ENCODE measurements around the gene PIK3AP1.

DNA sequence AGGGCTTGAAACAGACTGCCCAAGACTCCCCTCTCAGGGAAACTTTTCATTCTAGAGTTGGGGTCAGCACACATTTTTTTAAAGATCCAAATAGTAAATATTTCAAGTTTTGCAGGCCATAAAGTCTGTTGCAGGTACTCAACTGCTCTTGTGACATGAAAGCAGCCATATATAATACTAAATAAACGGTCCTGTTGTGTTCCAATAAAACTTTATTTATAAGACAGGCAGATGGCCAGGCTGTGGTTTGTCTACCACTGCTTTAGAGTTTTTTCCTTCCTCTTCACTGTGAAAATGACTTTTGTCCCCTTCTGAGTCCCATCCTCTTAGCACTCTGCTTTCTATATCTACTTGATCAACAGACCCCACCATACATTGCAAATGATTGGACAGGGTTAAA is 93.0 kb downstream of the PIK3AP1 start:
- TF ChIP-seq, protein P1, sequence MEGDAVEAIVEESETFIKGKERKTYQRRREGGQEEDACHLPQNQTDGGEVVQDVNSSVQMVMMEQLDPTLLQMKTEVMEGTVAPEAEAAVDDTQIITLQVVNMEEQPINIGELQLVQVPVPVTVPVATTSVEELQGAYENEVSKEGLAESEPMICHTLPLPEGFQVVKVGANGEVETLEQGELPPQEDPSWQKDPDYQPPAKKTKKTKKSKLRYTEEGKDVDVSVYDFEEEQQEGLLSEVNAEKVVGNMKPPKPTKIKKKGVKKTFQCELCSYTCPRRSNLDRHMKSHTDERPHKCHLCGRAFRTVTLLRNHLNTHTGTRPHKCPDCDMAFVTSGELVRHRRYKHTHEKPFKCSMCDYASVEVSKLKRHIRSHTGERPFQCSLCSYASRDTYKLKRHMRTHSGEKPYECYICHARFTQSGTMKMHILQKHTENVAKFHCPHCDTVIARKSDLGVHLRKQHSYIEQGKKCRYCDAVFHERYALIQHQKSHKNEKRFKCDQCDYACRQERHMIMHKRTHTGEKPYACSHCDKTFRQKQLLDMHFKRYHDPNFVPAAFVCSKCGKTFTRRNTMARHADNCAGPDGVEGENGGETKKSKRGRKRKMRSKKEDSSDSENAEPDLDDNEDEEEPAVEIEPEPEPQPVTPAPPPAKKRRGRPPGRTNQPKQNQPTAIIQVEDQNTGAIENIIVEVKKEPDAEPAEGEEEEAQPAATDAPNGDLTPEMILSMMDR (IDR thresholded peaks at IDR 0.05): no peak
- TF ChIP-seq POLR2A (IDR thresholded peaks at IDR 0.05) (no peak), POLR2AphosphoS5 (IDR thresholded peaks at IDR 0.05; ENCODE audit: insufficient read depth in 1 of 2, low read depth in 1 of 2) (no peak)
